Measurements from ENCODE around the gene SCAP.

DNA sequence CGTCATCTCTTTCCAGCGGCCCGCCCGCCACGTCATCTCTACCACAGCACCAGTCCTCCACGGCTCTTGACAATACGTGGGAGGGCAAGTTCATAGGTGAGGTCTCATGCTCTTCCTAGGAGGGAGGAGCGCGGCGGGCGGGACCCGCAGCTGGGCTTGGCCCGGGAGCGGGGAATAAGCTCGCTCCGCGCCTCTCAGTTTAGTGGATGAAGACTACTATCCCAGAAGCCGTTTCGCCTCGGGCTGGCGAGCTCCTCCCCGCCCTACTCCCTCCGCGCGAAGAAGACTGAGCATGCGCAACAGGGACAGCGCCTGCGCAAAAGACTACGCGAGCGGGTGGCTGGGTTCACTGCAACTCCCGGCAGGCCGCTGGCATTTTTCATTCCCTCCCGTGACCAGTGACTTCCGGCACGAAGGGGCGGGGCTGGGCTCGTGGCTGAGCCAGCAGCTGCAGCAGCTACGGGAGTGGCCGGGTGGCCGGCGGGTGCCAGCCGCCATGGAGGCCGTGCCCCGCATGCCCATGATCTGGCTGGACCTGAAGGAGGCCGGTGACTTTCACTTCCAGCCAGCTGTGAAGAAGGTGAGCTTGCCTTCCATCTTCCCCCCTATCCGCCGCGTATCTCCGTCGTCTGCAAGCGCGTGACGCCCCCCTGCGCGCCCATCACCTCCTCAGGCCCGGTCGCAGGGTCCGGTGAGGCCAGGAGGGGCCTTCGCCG lies 95.0 kb downstream of the SCAP start, which contains the start of gene PTPN23:
- TF ChIP-seq POLR2A (IDR thresholded peaks at IDR 0.05) = peak; percentile 94
- TF ChIP-seq, protein P1, sequence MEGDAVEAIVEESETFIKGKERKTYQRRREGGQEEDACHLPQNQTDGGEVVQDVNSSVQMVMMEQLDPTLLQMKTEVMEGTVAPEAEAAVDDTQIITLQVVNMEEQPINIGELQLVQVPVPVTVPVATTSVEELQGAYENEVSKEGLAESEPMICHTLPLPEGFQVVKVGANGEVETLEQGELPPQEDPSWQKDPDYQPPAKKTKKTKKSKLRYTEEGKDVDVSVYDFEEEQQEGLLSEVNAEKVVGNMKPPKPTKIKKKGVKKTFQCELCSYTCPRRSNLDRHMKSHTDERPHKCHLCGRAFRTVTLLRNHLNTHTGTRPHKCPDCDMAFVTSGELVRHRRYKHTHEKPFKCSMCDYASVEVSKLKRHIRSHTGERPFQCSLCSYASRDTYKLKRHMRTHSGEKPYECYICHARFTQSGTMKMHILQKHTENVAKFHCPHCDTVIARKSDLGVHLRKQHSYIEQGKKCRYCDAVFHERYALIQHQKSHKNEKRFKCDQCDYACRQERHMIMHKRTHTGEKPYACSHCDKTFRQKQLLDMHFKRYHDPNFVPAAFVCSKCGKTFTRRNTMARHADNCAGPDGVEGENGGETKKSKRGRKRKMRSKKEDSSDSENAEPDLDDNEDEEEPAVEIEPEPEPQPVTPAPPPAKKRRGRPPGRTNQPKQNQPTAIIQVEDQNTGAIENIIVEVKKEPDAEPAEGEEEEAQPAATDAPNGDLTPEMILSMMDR (IDR thresholded peaks at IDR 0.05) = peak in 2 of 3 donors; percentile 15 to 38

Measured in ovary (tissue), 3 donors.